GM13977 (cell line): ENCODE measurements around the gene TEX2.
A peak's percentile ranks its signal among the peaks of the same experiment; 100 is the strongest.

Source experiments
- DNase-seq: peaks from one replicate; pipeline ENCODE4 v3.0.0; 2012; ENCODE audit warnings: low spot score
- in situ Hi-C: fragments of 300-500 bp; cut with MboI; formaldehyde crosslinking; loops from one replicate; pipeline ENCODE4 v1.12.0; 2022; ENCODE audit warnings: low sequenced_read_pairs, low pct_unique_long_range_greater_than_20kb, mixed read lengths, inconsistent platforms; ENCODE audit not compliant: unreplicated experiment
- TF ChIP-seq, protein P1 (sequence below): IDR thresholded peaks from 2 replicates; pipeline ENCODE4 v1.5.1; 2012; ENCODE audit warnings: mild to moderate bottlenecking, control low read depth; ENCODE audit not compliant: insufficient read depth; ENCODE audit errors: extremely low read depth, missing control alignments

Gene TEX2

DNA sequence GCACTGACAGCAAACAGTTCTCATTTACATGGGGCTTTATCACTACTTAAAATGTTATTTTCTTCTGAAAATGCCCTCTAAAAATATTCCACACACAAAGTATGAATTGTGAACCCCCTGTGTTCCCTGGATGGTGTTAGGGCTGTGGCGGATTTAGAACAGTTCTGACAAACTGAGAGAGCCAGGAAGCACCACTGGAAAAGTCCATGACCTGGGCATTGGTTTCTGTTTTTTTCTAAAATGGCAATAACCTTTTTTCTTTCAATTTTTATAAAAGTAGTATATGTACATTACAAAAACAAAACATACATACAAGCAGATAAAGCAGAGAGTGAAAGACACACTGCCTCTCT is 112.1 kb downstream of the TEX2 start:
- TF ChIP-seq, protein P1, sequence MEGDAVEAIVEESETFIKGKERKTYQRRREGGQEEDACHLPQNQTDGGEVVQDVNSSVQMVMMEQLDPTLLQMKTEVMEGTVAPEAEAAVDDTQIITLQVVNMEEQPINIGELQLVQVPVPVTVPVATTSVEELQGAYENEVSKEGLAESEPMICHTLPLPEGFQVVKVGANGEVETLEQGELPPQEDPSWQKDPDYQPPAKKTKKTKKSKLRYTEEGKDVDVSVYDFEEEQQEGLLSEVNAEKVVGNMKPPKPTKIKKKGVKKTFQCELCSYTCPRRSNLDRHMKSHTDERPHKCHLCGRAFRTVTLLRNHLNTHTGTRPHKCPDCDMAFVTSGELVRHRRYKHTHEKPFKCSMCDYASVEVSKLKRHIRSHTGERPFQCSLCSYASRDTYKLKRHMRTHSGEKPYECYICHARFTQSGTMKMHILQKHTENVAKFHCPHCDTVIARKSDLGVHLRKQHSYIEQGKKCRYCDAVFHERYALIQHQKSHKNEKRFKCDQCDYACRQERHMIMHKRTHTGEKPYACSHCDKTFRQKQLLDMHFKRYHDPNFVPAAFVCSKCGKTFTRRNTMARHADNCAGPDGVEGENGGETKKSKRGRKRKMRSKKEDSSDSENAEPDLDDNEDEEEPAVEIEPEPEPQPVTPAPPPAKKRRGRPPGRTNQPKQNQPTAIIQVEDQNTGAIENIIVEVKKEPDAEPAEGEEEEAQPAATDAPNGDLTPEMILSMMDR = no peak
- in situ Hi-C loops = loop anchor here (10.0 kb wide), 1 partner anchor 134 kb away; no protein-coding TSS in a partner anchor
- no peak for DNase-seq

DNA sequence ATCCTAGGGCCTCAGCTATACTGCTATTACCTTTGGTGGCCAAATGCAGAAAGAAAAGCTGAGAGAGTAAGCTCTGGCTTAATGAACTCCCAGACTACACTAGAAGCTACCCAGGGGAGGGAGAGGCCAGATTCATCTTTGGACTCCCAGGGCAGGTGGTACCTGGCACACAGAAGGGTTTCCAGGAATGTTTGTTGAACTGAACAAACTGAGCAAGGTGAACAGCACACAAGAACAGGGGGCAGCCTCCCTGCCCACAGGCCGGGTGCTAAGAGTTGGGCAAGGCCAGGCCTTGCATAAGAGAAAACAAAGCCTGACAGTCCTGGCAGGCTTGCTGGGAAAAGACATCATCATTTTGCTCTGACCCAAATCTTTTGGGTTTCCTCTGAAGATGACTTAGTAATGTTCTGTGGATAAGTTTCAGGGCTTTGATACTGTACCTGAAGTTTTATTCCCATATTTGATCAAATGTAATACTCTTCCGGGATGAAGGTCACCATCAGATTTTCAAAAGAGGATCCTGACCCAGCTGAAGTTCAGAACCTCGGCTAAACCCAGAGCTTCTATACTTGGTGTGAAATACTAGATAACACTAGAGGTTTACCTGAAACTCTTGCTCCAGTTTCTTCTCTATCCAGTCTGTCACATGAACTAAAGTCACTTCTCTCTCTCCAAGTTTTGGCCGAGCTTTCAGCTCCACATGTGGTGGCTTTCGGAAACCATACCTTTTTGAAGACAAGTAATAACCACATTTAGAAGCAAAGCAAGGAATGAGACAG is 112.6 kb downstream of the TEX2 start:
- TF ChIP-seq, protein P1 = no peak
- no peak for DNase-seq
- in situ Hi-C loops = loop anchor here (10.0 kb wide), 1 partner anchor 134 kb away; no protein-coding TSS in a partner anchor

DNA sequence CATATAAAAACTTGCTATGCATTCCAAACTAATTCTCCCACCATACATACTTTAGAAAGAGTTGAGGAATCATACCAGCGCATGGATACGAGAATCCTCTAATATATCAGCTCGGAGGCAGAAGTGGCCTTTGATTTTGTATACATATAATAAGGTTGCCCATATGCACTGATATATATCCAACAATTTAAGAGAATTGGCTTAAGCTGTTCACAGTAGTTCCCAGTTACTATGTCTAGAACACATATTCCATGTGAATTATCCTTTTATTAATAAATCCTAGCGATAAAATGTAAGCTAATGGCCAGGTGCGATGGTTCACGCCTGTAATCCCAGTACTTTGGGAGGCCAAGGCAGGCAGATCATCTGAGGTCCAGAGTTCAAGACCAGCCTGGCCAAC is 113.9 kb downstream of the TEX2 start:
- in situ Hi-C loops = no loop called here
- TF ChIP-seq, protein P1 = no peak
- DNase-seq = no peak

DNA sequence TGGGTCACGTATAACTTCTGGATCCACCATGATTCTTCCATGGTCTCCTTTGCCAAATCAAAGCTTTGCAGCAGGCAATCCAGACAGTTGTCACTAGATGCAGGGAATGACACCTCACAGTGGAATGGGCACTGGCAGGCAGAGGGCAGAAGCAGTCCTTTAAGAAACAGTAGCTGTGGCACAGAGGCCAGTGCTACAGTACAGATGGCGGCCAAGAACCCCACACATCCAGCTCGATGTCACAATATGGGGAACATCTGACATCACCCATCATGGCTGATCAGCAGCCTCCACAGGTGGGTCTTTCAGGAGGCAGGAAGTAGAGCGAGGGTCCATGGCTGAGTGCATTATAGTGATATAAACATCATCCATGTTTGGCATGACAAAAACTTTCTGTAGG is 114.4 kb downstream of the TEX2 start:
- in situ Hi-C loops = no loop called here
- TF ChIP-seq, protein P1 = peak; percentile 22
- no peak for DNase-seq

DNA sequence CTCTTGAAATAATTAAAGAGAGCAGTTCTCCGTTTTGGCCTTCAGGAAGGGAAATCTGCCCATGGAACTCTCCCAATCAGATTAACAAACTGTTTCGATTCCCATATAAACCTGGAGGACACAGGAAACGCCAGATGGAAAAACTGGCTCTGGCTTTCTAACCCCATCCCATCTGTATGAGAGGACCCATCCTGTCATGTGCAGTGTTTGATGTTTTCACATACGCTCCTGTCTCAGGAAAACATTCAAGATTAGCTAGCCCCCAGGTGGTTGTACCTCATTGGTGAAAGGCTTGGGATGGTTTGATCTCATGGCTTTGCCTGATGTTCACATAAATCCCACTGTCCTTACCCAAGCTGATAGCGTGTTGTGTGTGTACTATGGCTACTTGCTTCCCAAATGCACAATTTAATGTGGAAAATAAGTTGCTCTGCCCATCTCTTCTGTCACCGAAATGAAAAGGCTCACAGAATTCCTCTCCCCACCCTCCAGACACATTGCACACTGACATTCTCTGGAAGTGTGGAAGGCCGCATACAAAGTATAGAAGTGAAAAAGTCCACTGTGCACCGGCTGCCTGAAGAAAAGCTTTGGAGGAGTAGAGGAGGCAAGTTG is 114.9 kb downstream of the TEX2 start:
- TF ChIP-seq, protein P1 = no peak
- DNase-seq = no peak
- in situ Hi-C loops = no loop called here

DNA sequence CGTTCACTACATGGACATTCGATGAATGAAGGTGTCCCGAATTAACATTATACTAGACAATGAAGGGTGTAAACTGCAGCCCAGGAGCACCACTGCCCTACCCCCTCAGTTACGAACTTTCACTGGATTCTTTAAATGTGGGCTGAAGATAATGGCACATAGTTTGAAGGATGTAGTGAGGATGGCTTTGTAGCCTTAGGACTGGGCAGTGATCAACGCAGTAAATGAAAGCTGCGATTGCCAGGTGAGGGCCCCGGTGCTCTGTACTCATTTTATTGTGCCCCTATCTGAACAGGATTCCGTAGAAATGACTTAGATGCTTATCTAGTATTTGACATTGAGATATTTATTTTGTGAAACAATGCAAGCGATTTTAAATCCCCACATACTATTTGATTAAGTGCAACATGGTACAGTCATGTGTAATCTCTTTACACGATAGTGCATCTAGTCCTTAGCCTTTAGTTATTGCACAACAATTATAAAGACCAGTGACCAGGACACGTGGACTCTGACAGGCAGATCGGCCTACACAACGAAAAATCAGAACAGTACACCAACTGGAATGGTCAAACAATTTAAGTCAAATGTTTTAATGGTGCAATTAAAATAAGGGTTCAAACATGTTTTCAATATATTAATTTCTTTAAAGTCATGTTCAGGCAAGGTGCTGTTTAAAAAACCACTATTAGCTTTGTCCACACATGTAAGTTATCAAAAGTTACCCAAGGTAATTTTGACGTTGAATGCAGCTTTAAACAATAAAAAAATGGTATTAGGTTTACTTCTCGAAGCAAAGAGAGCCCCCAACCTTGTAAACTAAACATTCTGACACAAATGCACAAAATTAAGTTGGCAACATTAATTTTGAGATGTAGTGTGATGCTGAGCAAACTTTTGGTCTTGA is 115.7 kb downstream of the TEX2 start:
- DNase-seq = no peak
- TF ChIP-seq, protein P1 = no peak
- in situ Hi-C loops = no loop called here
